ENCODE data around the gene THEMIS2. TPM values are rescaled to one million over a fixed set of nuclear protein-coding genes. Genes with fewer than 3 reads are reported as not detected.

THEMIS2 gene
- total RNA-seq, 1 donor: 1.2 TPM

GRCh38 chr1:27862671-27863537, 9.4 kb upstream of the THEMIS2 start:
- TF ChIP-seq, protein P1, sequence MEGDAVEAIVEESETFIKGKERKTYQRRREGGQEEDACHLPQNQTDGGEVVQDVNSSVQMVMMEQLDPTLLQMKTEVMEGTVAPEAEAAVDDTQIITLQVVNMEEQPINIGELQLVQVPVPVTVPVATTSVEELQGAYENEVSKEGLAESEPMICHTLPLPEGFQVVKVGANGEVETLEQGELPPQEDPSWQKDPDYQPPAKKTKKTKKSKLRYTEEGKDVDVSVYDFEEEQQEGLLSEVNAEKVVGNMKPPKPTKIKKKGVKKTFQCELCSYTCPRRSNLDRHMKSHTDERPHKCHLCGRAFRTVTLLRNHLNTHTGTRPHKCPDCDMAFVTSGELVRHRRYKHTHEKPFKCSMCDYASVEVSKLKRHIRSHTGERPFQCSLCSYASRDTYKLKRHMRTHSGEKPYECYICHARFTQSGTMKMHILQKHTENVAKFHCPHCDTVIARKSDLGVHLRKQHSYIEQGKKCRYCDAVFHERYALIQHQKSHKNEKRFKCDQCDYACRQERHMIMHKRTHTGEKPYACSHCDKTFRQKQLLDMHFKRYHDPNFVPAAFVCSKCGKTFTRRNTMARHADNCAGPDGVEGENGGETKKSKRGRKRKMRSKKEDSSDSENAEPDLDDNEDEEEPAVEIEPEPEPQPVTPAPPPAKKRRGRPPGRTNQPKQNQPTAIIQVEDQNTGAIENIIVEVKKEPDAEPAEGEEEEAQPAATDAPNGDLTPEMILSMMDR (IDR thresholded peaks at IDR 0.05; ENCODE audit: insufficient read depth, low read length): no peak
- DNase-seq (ENCODE audit: low read depth): peak; percentile 91
- no peak overlapping the region for H3K4me3 ChIP-seq (ENCODE audit: low read depth, low read length)

DNA sequence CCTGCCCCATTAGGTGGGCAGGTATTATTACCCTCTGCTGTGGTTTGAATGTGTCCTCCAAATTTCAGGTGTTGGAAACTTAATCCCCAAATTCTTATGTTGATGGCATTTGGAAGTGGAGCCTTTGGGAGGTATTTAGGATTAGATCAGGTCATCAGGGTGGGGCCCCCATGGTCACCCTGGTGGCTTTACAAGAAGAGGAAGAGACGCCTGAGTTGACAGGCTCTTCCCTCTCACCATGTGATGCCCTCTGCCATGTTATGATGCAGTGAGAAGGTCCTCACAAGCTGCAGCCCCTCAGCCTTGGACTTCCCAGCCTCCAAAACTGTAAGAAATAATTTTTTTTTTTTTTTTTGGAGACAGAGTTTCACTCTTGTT, 8.8 kb upstream of the THEMIS2 start:
- H3K4me3 ChIP-seq (ENCODE audit: low read depth, low read length): no peak overlapping the region
- no peak for DNase-seq (ENCODE audit: low read depth)
- TF ChIP-seq, protein P1 (IDR thresholded peaks at IDR 0.05; ENCODE audit: insufficient read depth, low read length): no peak

DNA sequence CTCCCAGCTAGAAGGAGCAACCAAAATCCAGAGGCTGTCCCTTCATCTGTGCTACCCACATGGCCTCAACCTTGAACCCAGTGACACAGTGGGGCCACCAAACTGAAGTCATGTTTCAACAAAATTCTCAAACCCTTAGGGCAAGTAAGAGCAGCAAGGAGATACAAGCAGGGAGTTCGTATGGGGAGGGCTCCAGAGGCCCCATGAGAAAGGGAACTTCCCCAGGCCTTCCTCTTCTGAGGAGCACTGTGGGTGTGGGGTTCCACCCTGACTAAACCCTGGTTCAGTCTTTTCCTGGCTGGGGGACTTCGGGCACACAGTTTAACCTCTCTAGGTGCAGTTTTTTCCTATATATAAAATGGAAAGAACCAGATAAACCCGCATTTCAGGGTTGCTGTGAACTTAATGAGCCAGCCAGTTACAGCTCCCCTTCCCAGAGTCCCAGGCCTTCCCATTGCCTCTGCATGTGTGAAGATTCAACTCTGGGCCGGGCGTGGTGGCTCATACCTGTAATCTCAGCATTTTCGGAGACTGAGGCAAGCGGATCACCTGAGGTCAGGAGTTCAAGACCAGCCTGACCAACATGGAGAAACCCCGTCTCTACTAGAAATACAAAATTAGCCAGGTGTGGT, 8.0 kb upstream of the THEMIS2 start:
- DNase-seq (ENCODE audit: low read depth): no peak
- no peak overlapping the region for H3K4me3 ChIP-seq (ENCODE audit: low read depth, low read length)
- TF ChIP-seq, protein P1 (IDR thresholded peaks at IDR 0.05; ENCODE audit: insufficient read depth, low read length): no peak

DNA sequence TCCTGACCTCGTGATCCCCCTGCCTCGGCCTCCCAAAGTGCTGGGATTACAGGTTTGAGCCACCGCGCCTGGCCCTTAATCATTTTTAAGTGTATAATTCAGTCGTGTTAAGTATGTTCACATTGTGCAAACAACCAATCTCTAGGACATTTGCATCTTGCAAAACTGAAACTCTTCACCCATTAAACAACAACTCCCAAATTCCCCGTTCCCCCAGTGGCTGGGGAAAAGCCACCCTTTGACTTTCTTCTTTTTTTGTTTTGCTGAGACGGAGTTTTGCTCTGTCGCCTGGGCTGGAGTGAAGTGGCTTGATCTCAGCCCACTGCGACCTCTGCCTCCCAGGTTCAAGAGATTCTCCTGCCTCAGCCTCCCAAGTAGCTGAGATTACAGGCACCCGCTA, 6.5 kb upstream of the THEMIS2 start:
- no peak overlapping the region for H3K4me3 ChIP-seq (ENCODE audit: low read depth, low read length)
- no peak for DNase-seq (ENCODE audit: low read depth)
- TF ChIP-seq, protein P1 (IDR thresholded peaks at IDR 0.05; ENCODE audit: insufficient read depth, low read length): no peak

- no peak overlapping the region for H3K4me3 ChIP-seq (ENCODE audit: low read depth, low read length)
- TF ChIP-seq, protein P1 (IDR thresholded peaks at IDR 0.05; ENCODE audit: insufficient read depth, low read length): no peak
- no peak for DNase-seq (ENCODE audit: low read depth)
These were observed 3.8 kb upstream of the THEMIS2 start for GRCh38 chr1:27868556-27868931.

GRCh38 chr1:27868932-27869718, 3.2 kb upstream of the THEMIS2 start:
- no peak overlapping the region for H3K4me3 ChIP-seq (ENCODE audit: low read depth, low read length)
- TF ChIP-seq, protein P1 (IDR thresholded peaks at IDR 0.05; ENCODE audit: insufficient read depth, low read length): no peak
- no peak for DNase-seq (ENCODE audit: low read depth)

Measured in fibroblast of the aortic adventitia (primary cell).